GM18868 (cell line): ENCODE data around the gene BOLA1.
"Not testable (repeated sequence)": the region's sequence is repeated elsewhere in the genome, so short reads cannot be mapped to it uniquely, and the experiment has no call there.

Source experiments
- ATAC-seq: cut with Tn5 transposase; IDR thresholded peaks from one replicate; pipeline ENCODE4 v1.9.1; 2021; ENCODE audit warnings: mild to moderate bottlenecking, moderate library complexity; ENCODE audit not compliant: unreplicated experiment

The BOLA1 gene

DNA sequence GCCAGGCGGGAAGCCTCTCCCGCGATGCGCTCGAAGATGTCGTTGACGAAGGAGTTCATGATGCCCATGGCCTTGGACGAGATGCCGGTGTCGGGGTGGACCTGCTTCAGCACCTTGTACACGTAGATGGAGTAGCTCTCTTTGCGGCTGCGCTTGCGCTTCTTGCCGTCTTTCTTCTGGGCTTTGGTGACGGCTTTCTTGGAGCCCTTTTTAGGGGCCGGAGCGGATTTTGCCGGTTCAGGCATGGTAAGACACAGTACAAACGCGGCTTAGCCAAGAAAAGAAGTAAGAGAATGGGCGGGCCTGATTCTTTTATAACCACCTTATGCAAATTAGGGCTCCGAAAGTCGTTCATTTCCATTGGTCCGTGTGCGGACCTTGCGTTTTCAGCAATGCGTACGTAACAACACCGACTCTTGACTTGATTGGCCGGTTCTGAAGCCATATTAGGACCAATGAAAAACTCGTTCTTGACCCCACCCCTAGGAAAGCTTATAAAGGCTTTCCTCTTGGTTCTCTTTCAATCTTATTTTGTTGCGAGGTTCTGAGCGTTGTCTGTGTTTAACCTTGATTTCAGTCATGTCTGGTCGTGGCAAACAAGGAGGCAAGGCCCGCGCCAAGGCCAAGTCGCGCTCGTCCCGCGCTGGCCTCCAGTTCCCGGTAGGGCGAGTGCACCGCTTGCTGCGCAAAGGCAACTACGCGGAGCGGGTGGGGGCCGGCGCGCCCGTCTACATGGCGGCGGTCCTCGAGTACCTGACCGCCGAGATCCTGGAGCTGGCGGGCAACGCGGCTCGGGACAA lies 12.8 kb upstream of the BOLA1 start:
- ATAC-seq: peak; percentile 54

DNA sequence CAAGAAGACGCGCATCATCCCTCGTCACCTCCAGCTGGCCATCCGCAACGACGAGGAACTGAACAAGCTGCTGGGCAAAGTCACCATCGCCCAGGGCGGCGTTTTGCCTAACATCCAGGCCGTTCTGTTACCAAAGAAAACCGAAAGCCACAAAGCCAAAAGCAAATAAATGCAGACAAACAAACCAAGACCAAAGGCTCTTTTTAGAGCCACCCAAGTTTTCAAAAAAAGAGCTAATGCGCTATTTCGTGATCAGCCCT lies 12.2 kb upstream of the BOLA1 start:
- not testable (repeated sequence) for ATAC-seq

DNA sequence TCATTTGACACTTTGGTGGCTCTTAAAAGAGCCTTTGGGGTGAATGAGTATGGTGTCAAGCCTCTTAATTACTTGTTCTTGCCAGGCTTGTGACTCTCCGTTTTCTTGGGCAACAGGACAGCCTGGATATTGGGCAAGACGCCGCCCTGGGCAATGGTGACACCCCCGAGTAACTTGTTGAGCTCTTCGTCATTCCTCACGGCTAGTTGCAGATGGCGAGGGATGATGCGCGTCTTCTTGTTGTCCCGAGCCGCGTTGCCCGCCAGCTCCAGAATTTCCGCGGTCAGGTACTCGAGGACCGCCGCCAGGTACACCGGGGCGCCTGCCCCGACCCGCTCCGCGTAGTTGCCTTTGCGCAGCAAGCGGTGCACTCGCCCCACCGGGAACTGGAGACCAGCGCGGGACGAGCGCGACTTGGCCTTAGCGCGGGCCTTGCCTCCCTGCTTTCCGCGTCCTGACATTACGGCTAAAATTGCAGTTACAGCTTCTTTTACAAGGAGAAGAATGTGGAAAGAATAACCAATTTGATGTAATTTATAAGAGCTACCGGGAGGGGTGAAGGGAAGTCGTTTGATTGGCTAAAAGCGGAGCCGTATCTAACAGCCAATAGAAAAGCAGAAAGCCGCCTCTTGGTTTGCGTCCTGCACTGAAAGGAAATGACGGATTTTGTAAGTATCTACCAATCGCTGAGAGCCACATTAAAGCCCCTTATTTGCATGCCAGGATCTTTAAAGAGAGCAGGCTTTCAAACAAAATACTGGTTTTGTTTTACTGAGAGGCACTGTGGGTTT lies 11.7 kb upstream of the BOLA1 start:
- peak; percentile 48 for ATAC-seq

DNA sequence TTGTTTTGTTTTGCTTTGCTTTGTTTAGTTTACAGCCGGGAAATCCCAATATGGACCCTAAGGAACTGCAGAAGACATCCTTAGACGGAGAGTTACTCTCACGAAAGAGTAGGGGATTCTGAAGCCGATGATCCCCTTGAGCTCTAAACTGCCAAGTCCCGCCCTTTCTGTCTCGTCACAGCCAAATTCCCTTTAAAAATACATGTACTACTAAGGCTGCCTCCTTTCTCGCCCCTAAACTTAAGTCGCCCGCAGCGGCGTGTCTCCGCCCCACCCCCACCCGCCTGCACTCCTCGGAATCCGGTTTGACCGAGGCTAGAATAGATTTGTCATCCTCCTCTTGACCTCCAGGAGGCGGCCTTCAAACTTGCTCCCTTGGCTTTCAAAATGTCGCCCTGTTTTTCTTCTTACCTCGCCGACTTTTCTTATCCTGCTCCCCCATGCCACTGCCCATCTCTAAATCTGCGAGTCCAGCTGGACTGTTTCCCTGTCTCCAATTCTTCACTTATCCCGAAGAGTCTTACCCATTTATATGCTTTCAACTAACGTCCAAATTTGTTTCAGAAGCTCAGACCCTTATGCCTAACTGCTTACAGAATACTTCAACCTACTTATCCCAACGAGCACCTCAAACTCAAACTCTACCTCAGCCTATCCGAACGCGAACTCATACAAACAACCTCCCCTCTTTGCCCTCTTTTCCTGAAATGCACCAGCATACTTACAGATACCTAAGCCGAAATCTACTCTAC lies 10.9 kb upstream of the BOLA1 start:
- peak; percentile 26 for ATAC-seq

DNA sequence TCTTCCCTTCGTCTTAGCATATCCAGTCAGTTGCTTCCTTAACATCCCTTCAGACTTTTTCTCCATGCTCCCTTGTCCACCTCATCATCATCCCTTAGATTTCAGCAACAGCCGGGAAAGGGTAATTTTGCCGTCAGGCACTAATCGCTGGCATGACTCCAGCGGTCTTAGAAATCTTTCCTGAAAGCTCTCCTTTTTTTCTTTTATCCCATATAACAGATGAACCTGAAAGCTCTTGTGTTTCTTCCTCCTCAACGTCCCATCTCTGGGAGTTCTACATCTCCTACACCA lies 10.4 kb upstream of the BOLA1 start:
- no peak for ATAC-seq

DNA sequence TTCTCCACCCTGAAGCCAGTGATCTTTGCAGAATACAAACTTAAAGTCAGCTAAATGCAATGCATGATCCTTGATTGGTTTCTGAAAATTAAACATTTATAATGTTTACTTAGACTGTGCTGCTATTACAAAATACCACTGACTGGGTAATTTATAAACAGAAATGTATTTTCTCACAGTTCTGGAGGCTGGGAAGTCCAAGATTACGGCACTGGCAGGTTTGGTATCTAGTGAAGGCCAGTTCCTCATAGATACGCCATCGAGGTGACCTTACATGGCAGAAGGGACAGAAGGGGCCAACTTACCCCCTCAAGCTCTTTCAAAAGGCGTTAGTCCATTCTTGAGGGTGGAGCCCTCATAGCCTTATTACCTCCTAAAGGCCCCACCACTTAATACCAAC lies 2.8 kb upstream of the BOLA1 start:
- no peak for ATAC-seq

DNA sequence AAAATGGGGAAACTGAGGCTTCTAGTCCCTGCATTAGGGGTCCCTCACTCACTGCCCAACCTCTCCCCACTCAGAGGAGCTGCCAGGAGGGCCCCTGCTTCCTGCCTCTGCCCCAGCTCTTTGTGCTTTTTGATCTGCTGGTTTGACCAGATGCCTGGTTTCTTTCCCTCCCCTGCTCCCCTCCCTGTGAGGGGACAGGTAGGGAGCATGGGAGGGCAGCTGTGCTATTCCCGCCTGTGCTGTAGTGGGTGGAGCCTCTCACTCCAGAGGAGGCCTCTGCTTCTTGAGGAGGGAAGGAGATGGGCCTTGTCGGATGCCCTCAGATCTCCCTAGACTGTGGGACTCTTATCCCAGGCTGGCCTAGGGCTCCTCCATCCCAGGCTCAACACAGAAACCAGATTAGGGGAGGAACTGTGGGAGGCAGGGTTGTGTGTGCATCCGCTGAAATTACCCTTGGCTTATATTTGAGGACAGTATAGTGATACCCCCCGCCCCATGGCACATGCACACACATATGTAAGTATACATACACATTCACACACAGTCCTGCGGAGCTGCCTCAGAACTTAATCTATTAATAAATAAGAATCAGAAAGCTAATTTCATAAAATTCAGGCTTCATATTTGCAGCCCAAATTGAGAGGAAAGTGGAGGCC lies 4.6 kb downstream of the BOLA1 start:
- no peak for ATAC-seq

DNA sequence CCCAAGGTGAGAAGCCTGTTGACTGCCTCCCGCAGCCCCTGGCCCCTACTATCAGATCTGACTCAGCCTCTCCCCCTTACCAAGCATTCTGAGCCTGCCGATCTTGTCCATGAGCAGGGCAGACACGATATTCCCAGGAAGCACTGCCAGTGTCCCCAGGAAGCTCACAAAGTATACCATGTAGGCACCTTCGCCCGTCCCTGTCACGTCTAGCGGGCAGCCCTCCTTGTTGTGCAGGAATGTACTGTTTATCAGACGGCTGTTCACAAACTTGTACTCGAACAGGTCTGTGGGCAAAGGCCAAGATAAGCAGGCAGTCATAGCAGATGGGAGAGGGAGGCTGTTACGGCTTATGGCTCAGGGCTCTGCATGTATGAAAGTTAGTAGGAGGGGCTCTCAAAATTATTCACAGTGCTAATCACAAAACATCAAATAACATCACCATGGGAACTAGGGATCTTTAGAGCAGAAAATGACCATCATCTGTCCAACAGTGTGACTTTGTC lies 7.3 kb downstream of the BOLA1 start:
- no peak for ATAC-seq

DNA sequence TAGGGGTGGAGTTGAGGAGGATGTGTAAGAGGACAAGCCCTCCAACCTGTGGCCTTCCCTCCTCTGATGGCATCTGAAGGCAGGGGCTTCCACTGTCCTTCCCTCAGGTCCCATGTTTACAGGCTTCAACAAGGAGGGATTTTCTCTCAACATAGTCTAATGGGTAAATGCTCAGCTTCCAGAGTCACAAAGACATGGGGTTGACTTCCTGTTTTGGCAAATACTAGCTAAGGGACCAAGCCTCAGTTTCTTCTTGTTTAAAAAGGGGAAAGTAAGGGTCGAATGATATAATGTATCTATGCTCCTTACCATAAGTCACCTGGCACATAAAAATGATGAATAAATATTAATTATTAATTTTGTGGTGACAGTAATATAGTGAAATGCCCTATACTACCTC lies 15.2 kb downstream of the BOLA1 start:
- no peak for ATAC-seq

DNA sequence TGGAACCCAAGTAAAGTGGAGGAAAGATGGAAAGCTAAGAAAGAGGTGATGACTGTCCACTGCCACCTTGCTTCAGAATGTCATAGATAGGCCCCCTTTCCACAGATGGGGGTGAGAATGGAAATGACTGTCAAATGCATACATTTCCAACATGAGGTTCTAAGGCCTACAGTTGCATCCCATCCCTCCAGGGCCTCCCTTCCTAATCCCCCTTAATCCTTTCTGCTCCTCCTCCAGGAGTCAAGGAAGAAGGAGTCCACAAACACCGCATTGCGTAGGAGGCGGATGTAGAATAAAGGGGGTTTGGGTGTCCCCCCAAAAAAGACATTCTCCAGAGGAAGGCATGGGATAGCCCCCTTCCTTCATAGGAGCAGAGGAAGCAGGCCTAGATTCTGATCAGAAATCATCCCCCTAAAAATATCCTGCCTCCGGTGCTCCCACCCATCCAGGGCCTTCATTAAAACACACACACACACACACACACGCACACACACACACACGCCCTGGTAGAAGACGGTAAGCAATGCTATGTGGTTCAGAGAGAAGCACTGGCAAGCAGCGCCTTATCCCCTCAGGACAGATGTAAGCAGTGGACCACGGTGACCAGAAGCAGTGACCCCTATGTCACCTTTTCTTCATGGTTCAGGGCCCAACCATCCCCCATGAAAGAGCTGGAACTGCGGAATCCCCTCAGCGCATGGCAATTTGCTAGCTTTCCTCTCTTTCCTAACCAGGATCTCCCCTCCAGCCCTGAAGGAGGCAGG lies 16.2 kb downstream of the BOLA1 start:
- ATAC-seq: no peak

DNA sequence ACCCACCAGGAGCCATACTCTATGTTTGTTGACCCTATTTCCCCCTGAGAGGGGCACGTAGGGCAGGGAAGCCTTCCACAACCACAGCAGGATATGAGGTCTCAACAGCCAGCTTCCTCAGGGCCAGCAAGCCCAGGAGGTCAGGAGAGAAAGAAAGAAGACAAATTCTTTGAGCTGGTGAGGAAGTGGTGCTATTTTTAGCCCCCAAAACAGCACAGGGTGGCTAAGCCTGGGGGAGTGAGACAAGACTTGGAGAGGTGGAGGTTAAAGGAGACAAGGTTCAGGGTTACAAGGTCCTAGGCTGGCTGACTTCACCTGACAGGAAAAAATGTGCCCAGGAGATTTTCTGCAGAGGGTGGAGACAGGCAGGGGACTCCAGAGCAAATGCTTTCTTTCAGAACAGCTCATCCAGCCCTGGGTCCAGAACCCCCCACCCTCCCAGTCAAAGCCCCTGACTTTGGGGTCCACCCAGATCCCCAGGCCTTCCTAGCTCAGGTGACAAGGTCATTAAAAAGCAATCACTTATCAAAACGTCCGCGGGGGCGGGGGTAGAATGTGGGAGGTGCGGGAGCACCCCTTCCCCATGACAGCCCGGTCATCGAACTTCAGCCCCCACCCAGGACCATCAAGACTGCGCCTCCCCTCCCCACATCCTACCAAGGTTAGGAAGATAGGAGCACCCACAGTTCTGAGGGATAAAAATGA lies 17.0 kb downstream of the BOLA1 start:
- no peak for ATAC-seq

DNA sequence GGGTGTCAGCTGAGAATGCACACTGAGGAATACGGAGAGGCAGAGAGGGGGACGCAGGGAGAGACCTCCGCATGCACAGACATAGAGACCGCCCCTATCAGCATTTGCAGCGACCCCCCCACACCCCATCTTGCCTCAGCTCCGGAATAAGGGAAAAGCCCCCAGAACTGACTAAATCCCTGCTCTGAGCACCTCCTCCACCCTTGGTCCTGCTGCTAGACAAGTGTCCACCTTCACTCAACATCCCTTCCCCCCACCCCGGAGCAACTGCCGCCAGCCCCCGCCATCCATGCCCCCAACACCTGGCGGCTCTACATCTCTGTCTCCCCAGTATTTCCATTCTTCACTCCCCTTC lies 17.5 kb downstream of the BOLA1 start:
- no peak for ATAC-seq

DNA sequence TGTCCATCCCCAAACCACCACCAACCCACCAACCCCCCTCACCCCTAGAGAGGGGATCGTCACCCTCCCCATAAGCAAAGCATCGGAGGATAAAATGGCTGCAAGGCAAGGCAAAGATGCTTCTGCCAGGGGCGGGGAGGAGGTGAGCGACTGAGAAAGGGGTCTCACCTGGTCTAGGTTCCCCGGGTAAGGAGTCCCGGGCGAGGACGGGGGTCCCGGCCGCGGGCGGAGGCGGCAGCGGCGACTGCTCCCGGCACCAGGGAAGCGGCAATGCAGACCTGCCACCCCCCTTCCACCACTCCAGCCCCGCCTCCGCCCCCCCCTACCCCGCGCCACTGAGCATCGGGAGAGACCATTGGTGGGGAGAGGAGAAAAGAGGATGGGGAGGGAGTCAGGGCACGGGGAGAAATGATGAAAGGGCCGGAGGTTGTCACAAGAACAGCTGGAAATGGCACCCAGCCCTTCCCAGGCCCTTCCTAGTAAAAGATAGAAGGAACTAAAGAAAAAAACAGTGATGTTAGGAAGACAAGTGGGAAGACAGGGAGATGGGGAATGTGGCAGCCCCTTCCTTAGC lies 18.3 kb downstream of the BOLA1 start, which contains the start of gene SV2A:
Gene SV2A, minus strand, starts transcription at position 274 of the 574 bp plus-strand sequence. CDS start 4,004 bp downstream, outside the sequence.
- ATAC-seq: no peak

DNA sequence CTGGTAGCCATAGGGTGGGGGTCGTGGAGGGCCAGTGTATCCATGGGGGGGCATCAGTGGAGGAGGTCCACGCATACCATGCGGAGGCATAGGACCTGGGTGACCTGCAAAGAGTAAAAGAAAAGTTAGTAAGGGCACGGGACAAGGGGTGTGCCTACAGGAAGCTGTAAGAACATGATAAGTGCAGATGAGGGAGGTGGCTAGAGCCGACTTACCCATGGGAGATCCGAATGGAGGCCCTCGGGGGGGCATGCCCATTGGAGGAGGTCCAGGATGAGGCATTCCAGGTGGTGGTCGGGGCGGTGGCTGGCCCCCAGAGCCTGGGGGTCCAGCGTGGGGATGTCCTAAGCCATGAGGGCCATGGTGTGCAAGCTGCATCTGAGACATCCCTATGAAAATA lies 24.3 kb downstream of the BOLA1 start:
- no peak for ATAC-seq

DNA sequence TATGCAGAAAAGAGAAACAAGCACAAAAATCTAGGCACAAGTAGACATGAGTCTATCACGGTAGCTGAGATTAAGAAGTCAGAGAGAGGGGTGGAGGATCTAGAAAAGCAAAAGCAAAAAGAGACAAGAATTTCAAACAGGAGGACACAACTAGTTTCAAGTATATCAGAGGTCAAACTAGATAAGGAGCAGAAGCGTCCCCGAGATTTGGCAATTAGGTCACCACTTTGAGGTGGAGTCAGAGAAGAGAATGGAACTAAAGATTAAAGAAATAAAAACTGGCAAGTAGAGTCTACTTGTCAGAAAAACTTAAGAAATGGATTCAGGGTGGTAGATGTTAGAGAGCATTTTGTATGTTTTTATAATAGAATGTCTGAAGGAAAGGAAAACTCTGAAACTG lies 26.0 kb downstream of the BOLA1 start:
- no peak for ATAC-seq

DNA sequence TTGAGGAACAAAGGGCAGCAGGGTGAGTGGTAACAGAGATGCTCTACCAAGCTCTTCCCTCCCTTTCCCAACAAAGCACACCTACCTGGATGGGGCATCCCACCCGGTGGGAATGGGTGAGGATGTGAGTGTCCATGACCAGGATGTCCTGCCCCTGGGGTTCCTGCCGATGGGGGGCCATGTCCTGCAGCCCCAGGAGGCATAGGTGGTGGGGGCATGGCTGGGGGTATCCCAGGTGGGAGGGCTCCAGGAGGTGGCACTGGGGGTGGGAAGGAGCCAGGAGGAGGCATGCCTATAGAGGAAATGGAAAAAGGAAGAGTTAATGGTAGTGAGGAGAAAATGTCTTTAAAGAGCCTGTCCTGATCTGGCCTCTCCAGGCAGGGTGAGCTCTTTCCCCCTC lies 26.4 kb downstream of the BOLA1 start:
- no peak for ATAC-seq

DNA sequence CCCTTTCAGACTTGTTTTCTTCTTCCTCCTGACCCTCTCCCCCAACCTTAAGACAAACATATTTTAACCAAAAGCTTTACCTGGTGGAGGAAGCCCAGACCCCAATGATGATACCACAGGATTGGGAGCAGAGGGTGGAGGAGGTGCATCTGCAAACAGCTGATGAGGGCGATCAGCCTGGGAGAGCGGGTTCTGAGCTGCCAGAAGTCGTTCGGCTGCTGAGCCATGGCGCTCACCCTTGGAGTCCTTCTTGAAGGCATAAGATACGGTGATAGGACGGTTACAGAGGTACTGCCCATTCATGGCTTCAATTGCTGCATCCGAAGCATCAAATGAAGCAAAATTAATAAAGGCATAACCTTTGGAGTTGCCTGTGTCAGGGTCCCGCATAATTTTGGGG lies 26.9 kb downstream of the BOLA1 start:
- no peak for ATAC-seq

DNA sequence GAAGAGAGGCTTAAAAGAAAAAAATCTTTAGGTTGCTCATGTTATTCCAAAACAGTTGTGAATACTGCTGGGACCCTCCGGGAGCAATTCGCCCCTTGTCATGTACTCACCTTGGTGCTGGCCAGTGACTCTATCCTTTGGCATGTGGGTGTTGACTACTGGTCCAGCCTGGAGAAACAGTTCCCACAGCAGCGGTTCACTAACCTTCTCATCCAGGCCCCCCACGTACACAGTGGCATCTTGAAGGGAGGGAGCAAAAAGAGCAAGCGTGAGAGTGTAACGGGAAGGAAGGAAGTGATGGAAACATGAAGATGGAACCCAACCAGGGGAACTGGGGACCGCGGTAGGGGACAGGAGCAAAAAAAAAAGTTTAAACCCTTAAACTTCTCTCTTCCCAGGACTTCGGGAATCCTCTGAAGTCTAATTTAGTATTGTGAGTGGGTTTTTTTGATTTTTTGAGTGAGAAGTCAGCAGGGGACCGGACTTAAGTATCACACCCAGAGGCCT lies 27.7 kb downstream of the BOLA1 start:
- ATAC-seq: no peak
